Endothelial cell of umbilical vein (primary cell): ENCODE data around the gene TF. TPM values are rescaled to one million over a fixed set of nuclear protein-coding genes. Genes with fewer than 3 reads are reported as not detected.

Experiments
- BruUV-seq: library from RNA; stranded (reverse); fragments of 400-500 nt; replicated peaks from 2 replicates; lab custom pipeline; 2021; lab: Mats Ljungman, UMichigan
- CTCF ChIA-PET: fragments of 300-600, 350-600 bp; sonication (Branson Sonifier 250); formaldehyde crosslinking; loops from one replicate; lab custom pipeline; 2021; ENCODE audit warnings: antibody characterized with exemption, inconsistent platforms; lab: Charles Lee
- POLR2A ChIA-PET: fragments of 300-600, 350-600 bp; sonication (Branson Sonifier 250); formaldehyde crosslinking; loops from one replicate; lab custom pipeline; 2021; ENCODE audit warnings: antibody characterized with exemption, inconsistent platforms; lab: Charles Lee
- DNase-seq: peaks from one replicate; pipeline ENCODE4 v3.0.0-alpha.2; 2011; ENCODE audit warnings: low read depth, low spot score
- FAIRE-seq: peaks from 2 replicates; lab custom pipeline; 2011; peaks lifted over from hg19 to GRCh38; lab: Jason Lieb, UNC
- H2AFZ ChIP-seq: 2 replicates; pipeline ENCODE4 v1.6.0; 2012; ENCODE audit warnings: low read depth, low read length, control low read depth, inconsistent platforms
- H3K27ac ChIP-seq: 2 replicates; pipeline ENCODE4 v1.5.1; 2011; ENCODE audit warnings: low read depth, mild to moderate bottlenecking, control low read depth, low read length, moderate library complexity; ENCODE audit not compliant: insufficient read depth
- H3K27me3 ChIP-seq, 2 experiments: 2 replicates each; pipeline versions ENCODE4 v1.6.0 to v1.6.1; 2011; ENCODE audit warnings: low read length in 2 of 2, mixed read lengths in 1 of 2; ENCODE audit not compliant: control insufficient read depth in 2 of 2, insufficient read depth in 2 of 2
- H3K36me3 ChIP-seq, 2 experiments: 2 replicates in 1 of 2; 3 replicates in 1 of 2; pipeline ENCODE4 v1.5.1; 2011; ENCODE audit warnings: low read length in 2 of 2, mild to moderate bottlenecking in 1 of 2, moderate library complexity in 1 of 2; ENCODE audit not compliant: control insufficient read depth in 2 of 2, insufficient read depth in 2 of 2; ENCODE audit errors: extremely low read depth in 1 of 2
- H3K4me1 ChIP-seq: 3 replicates; pipeline ENCODE4 v1.5.1; 2011; ENCODE audit warnings: mild to moderate bottlenecking, low read length; ENCODE audit not compliant: control insufficient read depth, insufficient read depth; ENCODE audit errors: extremely low read depth
- H3K4me2 ChIP-seq: 2 replicates; pipeline ENCODE4 v1.6.1; 2011; ENCODE audit warnings: low read length, control low read depth, mixed read lengths; ENCODE audit not compliant: insufficient read depth
- H3K4me3 ChIP-seq, 3 experiments: fragments of 200-600 bp in 1 of 3; sonication (generic), shearing (Covaris generic) in 1 of 3; replicated peaks in 1 of 3; 2 replicates each; pipeline ENCODE4 v1.5.1; 2011 to 2016; ENCODE audit warnings: control low read depth in 3 of 3, low read length in 3 of 3, mild to moderate bottlenecking in 2 of 3, inconsistent platforms in 1 of 3, low read depth in 1 of 3, moderate library complexity in 1 of 3; ENCODE audit not compliant: insufficient read depth in 1 of 3
- H3K79me2 ChIP-seq: 2 replicates; pipeline ENCODE4 v1.6.0; 2012; ENCODE audit warnings: low read length, inconsistent platforms; ENCODE audit not compliant: control insufficient read depth, insufficient read depth
- H3K9ac ChIP-seq: replicated peaks from 2 replicates; pipeline ENCODE3; 2011; ENCODE audit warnings: low read length, control low read depth; ENCODE audit not compliant: insufficient read depth; ENCODE audit errors: extremely low read depth
- H3K9me1 ChIP-seq: replicated peaks from 3 replicates; pipeline ENCODE4 v1.6.0; 2011; ENCODE audit warnings: mild to moderate bottlenecking, low read length; ENCODE audit not compliant: control insufficient read depth, insufficient read depth; ENCODE audit errors: extremely low read depth
- H3K9me3 ChIP-seq: replicated peaks from 2 replicates; pipeline ENCODE4 v1.5.1; 2012; ENCODE audit warnings: low read length, inconsistent platforms; ENCODE audit not compliant: control insufficient read depth, insufficient read depth
- H4K20me1 ChIP-seq: replicated peaks from 2 replicates; pipeline ENCODE3; 2011; ENCODE audit warnings: mild to moderate bottlenecking, low read length; ENCODE audit not compliant: control insufficient read depth, insufficient read depth; ENCODE audit errors: extremely low read depth
- EZH2 ChIP-seq: IDR thresholded peaks from 2 replicates; pipeline ENCODE4 v1.6.1; 2012; ENCODE audit warnings: borderline replicate concordance, low read depth, mild to moderate bottlenecking, moderate library complexity, low read length, inconsistent platforms; ENCODE audit not compliant: severe bottlenecking
- FOS ChIP-seq: IDR thresholded peaks from 2 replicates; pipeline ENCODE4 v1.6.1; 2011; ENCODE audit warnings: mild to moderate bottlenecking, low read length, moderate library complexity, borderline replicate concordance; ENCODE audit not compliant: insufficient read depth
- GATA2 ChIP-seq: IDR thresholded peaks from 2 replicates; pipeline ENCODE4 v1.7.0; 2011; ENCODE audit warnings: low read depth, mild to moderate bottlenecking, moderate library complexity, mixed read lengths, low read length; ENCODE audit not compliant: insufficient read length, insufficient read depth
- JUN ChIP-seq: IDR thresholded peaks from 2 replicates; pipeline ENCODE4 v1.6.1; 2011; ENCODE audit warnings: borderline replicate concordance, low read depth; ENCODE audit not compliant: insufficient read length, insufficient read depth
- MYC ChIP-seq: IDR thresholded peaks from one replicate; pipeline ENCODE4 v1.6.1; 2011; ENCODE audit warnings: mild to moderate bottlenecking, low read depth, low read length
- POLR2A ChIP-seq: IDR thresholded peaks from 2 replicates; pipeline ENCODE4 v1.6.1; 2012; ENCODE audit warnings: low read depth, mild to moderate bottlenecking, control low read depth, low read length
- POLR2AphosphoS5 ChIP-seq: IDR thresholded peaks from 2 replicates; pipeline ENCODE4 v1.6.1; 2012; ENCODE audit warnings: low read depth, mild to moderate bottlenecking, control low read depth, low read length, moderate library complexity; ENCODE audit not compliant: insufficient read depth
- dilution Hi-C: fragments of 300-500 bp; cut with MboI; formaldehyde crosslinking; loops from one replicate; pipeline ENCODE4 v1.15.0; 2019; ENCODE audit warnings: low sequenced_read_pairs; ENCODE audit not compliant: extremely low pct_ligation_motif_present
- intact Hi-C: fragments of 100-400 bp; cut with micrococcal nuclease; formaldehyde crosslinking; loops from one replicate; pipeline ENCODE4 v1.10.0; 2022
- polyA plus RNA-seq, 4 experiments: library from polyadenylated mRNA; depleted of rRNA in 3 of 4; stranded (reverse) in 3 of 4; unstranded in 1 of 4; fragments of >200 nt; gene quantifications; 2 replicates each; pipeline versions ENCODE4 v1.2.1 to v1.2.3, GENCODE V29; 2011 to 2012; ENCODE audit warnings: missing spikeins in 1 of 4
- total RNA-seq: library from RNA; stranded (reverse); gene quantifications from 2 replicates; pipeline ENCODE4 v1.2.3, GENCODE V29; 2021
- TF ChIP-seq, protein P1 (sequence below), 2 donors: IDR thresholded peaks; 1 replicate in 1 of 2; 2 replicates in 1 of 2; pipeline ENCODE4 v1.5.1; 2011; ENCODE audit warnings: low read length in 2 of 2, mild to moderate bottlenecking in 2 of 2, moderate library complexity in 2 of 2, control low read depth in 1 of 2, inconsistent platforms in 1 of 2, low read depth in 1 of 2; ENCODE audit not compliant: insufficient read depth in 1 of 2; ENCODE audit errors: extremely low read depth in 1 of 2
- TF ChIP-seq, protein P2 (sequence below): IDR thresholded peaks from 2 replicates; pipeline ENCODE4 v1.6.1; 2011; ENCODE audit not compliant: insufficient read depth, insufficient read length

Gene TF
- total and polyA plus RNA-seq, 2 donors (not counting 3 experiments of a cell fraction or from before 2014, with no cell fraction given) = 0.32 to 0.69 TPM

DNA sequence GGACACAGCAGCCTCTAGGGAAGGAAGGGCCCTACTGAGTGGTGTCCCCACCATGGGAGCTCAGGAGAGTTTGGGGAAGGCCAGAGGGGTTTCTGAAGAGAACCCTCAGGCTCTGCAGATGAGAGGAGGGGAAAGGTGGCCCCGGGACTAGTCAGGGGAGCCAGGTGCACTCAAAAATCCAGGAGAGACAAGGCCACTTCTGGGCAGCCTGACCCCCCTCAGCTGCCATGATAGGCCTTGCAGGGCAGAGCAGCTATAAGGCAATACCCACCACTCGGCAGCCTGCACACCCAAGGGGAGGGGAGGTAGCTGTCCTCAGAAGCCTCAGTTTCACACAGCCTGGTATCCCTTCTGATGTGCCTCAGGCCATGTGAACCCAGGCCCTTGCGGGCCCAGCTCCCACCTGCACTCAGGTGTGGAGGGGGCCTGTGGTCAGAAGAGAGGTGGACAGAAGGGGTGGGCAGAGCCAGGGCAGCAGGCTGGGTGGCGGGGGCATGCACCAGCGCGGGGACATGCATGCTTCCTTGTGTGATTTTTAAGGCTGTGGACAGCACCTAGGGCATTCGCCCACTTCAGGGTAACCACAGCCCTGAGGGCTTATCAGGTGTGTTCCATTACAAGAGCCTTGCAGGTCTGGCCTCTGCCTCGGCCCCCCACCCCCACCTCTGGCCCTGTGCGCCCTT is 94.0 kb downstream of the TF start:
- dilution Hi-C loops = no loop called here
- no peak overlapping the region for H2AFZ ChIP-seq
- no peak overlapping the region for H3K9ac ChIP-seq
- H3K9me1 ChIP-seq = no peaks in the 10 kb centered on the region
- H4K20me1 ChIP-seq = no peaks in the 10 kb centered on the region
- peaks cover 0 to 2% of the 10 kb centered on the region in 2 experiments for H3K27me3 ChIP-seq
- no peaks in the 10 kb centered on the region for H3K9me3 ChIP-seq
- no peak overlapping the region for H3K4me2 ChIP-seq
- FAIRE-seq (no peak), DNase-seq (no peak)
- no peak for TF ChIP-seq JUN
- no peak for TF ChIP-seq MYC
- TF ChIP-seq POLR2AphosphoS5 = no peak
- TF ChIP-seq, protein P1, sequence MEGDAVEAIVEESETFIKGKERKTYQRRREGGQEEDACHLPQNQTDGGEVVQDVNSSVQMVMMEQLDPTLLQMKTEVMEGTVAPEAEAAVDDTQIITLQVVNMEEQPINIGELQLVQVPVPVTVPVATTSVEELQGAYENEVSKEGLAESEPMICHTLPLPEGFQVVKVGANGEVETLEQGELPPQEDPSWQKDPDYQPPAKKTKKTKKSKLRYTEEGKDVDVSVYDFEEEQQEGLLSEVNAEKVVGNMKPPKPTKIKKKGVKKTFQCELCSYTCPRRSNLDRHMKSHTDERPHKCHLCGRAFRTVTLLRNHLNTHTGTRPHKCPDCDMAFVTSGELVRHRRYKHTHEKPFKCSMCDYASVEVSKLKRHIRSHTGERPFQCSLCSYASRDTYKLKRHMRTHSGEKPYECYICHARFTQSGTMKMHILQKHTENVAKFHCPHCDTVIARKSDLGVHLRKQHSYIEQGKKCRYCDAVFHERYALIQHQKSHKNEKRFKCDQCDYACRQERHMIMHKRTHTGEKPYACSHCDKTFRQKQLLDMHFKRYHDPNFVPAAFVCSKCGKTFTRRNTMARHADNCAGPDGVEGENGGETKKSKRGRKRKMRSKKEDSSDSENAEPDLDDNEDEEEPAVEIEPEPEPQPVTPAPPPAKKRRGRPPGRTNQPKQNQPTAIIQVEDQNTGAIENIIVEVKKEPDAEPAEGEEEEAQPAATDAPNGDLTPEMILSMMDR (IDR thresholded peaks at IDR 0.05; ENCODE audit: extremely low read depth in 1 of 2, insufficient read depth in 1 of 2, low read depth in 1 of 2, low read length in 2 of 2) = no peak
- no peak for TF ChIP-seq POLR2A
- TF ChIP-seq GATA2 = no peak
- TF ChIP-seq EZH2 = no peak
- TF ChIP-seq, protein P2, sequence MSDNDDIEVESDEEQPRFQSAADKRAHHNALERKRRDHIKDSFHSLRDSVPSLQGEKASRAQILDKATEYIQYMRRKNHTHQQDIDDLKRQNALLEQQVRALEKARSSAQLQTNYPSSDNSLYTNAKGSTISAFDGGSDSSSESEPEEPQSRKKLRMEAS = no peak
- no peak for TF ChIP-seq FOS
- BruUV-seq = no TSS peak
- ChIA-PET POLR2A (no interaction called here), CTCF (interaction anchor here (1.0 kb wide), 1 partner anchor 79 kb away, joined by 5 read pairs; no protein-coding TSS in a partner anchor)
- H3K4me3 ChIP-seq = no peak overlapping the region
- no peaks in the 10 kb centered on the region for H3K36me3 ChIP-seq
- H3K4me1 ChIP-seq = no peaks in the 10 kb centered on the region
- intact Hi-C loops = no loop called here
- H3K79me2 ChIP-seq = no peaks in the 10 kb centered on the region
- no peak overlapping the region for H3K27ac ChIP-seq
